Astrocyte (in vitro differentiated cells and primary cell): ENCODE data around the gene STK24. TPM values are rescaled to one million over a fixed set of nuclear protein-coding genes. Genes with fewer than 3 reads are reported as not detected.
A peak's percentile ranks its signal among the peaks of the same experiment; 100 is the strongest.

Experiments used
- DNase-seq: peaks from one replicate; pipeline ENCODE4 v3.0.0-alpha.2; 2010; ENCODE audit warnings: low read depth
- FAIRE-seq: peaks from 2 replicates; lab custom pipeline; 2011; peaks lifted over from hg19 to GRCh38; lab: Jason Lieb, UNC
- H2AFZ ChIP-seq: 2 replicates; pipeline ENCODE4 v1.6.0; 2012; ENCODE audit warnings: low read depth, low read length, inconsistent platforms
- H3K27ac ChIP-seq: 2 replicates; pipeline ENCODE4 v1.5.1; 2011; ENCODE audit warnings: low read depth, low read length, inconsistent platforms
- H3K27me3 ChIP-seq: 2 replicates; pipeline ENCODE4 v1.6.0; 2011; ENCODE audit warnings: low read length, inconsistent platforms; ENCODE audit not compliant: insufficient read depth
- H3K36me3 ChIP-seq: 2 replicates; pipeline ENCODE4 v1.5.1; 2011; ENCODE audit warnings: low read length, inconsistent platforms; ENCODE audit not compliant: insufficient read depth
- H3K4me1 ChIP-seq: 2 replicates; pipeline ENCODE4 v1.5.1; 2011; ENCODE audit warnings: low read length, inconsistent platforms; ENCODE audit not compliant: insufficient read depth
- H3K4me2 ChIP-seq: 2 replicates; pipeline ENCODE4 v1.6.0; 2012; ENCODE audit warnings: low read length, inconsistent platforms
- H3K4me3 ChIP-seq: 2 replicates; pipeline ENCODE4 v1.5.1; 2011; ENCODE audit warnings: low read depth, mild to moderate bottlenecking, low read length, inconsistent platforms; ENCODE audit not compliant: insufficient read depth
- H3K79me2 ChIP-seq: 2 replicates; pipeline ENCODE4 v1.6.0; 2012; ENCODE audit warnings: mild to moderate bottlenecking, low read length, inconsistent platforms; ENCODE audit not compliant: insufficient read depth
- H3K9ac ChIP-seq: 2 replicates; pipeline ENCODE4 v1.6.0; 2012; ENCODE audit warnings: mild to moderate bottlenecking, low read length, inconsistent platforms
- H3K9me3 ChIP-seq: 2 replicates; pipeline ENCODE4 v1.5.1; 2012; ENCODE audit warnings: low read depth, mild to moderate bottlenecking, low read length, inconsistent platforms; ENCODE audit not compliant: insufficient read depth
- H4K20me1 ChIP-seq: 2 replicates; pipeline ENCODE4 v1.6.0; 2012; ENCODE audit warnings: low read length, inconsistent platforms; ENCODE audit not compliant: insufficient read depth
- H3K27ac Mint-ChIP-seq: one replicate; pipeline ENCODE4 v1.8.0; 2021; ENCODE audit warnings: mild to moderate bottlenecking, mixed read lengths; ENCODE audit not compliant: unreplicated experiment
- H3K27me3 Mint-ChIP-seq: one replicate; pipeline ENCODE4 v1.8.0; 2021; ENCODE audit warnings: low read depth, mixed read lengths; ENCODE audit not compliant: unreplicated experiment
- H3K36me3 Mint-ChIP-seq: one replicate; pipeline ENCODE4 v1.8.0; 2021; ENCODE audit warnings: low read depth, mixed read lengths; ENCODE audit not compliant: unreplicated experiment
- H3K4me1 Mint-ChIP-seq: one replicate; pipeline ENCODE4 v1.8.0; 2021; ENCODE audit warnings: low read depth, mixed read lengths; ENCODE audit not compliant: unreplicated experiment
- H3K4me3 Mint-ChIP-seq: one replicate; pipeline ENCODE4 v1.8.0; 2021; ENCODE audit warnings: mild to moderate bottlenecking, moderate library complexity, mixed read lengths; ENCODE audit not compliant: unreplicated experiment
- H3K9me3 Mint-ChIP-seq: one replicate; pipeline ENCODE4 v1.8.0; 2021; ENCODE audit warnings: mild to moderate bottlenecking, mixed read lengths; ENCODE audit not compliant: unreplicated experiment
- CTCF ChIP-seq: IDR thresholded peaks from 2 replicates; pipeline ENCODE4 v1.5.1; 2011; ENCODE audit warnings: low read depth, mild to moderate bottlenecking, inconsistent platforms, low read length, moderate library complexity; ENCODE audit not compliant: insufficient read depth
- EZH2 ChIP-seq: IDR thresholded peaks from 2 replicates; pipeline ENCODE4 v1.6.1; 2012; ENCODE audit warnings: mild to moderate bottlenecking, low read length, inconsistent platforms; ENCODE audit not compliant: insufficient read depth
- total RNA-seq: library from RNA; stranded (reverse); gene quantifications from 2 replicates; pipeline ENCODE4 v1.2.1, GENCODE V29; 2021

Gene STK24
- total RNA-seq, 1 donor from 2014 or later, result 96.1 TPM

DNA sequence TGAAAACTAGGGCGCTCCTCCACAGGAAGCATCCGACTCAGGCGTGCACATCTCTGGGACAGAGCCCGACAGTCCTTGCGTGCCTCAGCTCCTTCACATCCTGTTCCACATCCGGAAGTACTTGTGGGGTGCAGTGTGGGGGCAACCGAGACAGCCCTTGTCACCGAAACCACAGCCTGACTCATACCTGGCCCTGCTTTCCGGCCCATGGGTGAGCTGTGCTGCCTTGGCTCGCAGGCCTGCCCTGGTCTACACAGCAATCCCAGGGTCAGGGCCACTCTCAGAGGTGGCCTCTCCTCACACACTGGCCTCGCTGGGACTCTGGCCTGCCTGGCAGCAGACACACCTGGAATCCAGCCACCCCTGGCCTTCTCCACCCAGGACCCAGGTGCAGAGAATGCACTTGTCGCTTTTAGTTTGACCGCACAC is 100.4 kb downstream of the STK24 start:
- H3K27ac ChIP-seq, result peak overlapping the region; percentile 82
- H3K9me3 Mint-ChIP-seq, result no peaks in the 10 kb centered on the region
- peaks cover 63% of the 10 kb centered on the region for H3K79me2 ChIP-seq
- no peak overlapping the region for H3K4me3 ChIP-seq
- peak overlapping the region; percentile 76 for H3K4me3 Mint-ChIP-seq
- peak; percentile 95 for FAIRE-seq
- H4K20me1 ChIP-seq, result no peaks in the 10 kb centered on the region
- H3K27me3 ChIP-seq, result no peaks in the 10 kb centered on the region
- H3K4me1 Mint-ChIP-seq, result peaks cover 53% of the 10 kb centered on the region
- peaks cover 7% of the 10 kb centered on the region for H3K36me3 ChIP-seq
- H3K36me3 Mint-ChIP-seq, result peaks cover 19% of the 10 kb centered on the region
- H3K27me3 Mint-ChIP-seq, result no peaks in the 10 kb centered on the region
- peak overlapping the region; percentile 100 for H3K27ac Mint-ChIP-seq
- peak overlapping the region; percentile 75 for H3K4me2 ChIP-seq
- H3K9me3 ChIP-seq, result no peaks in the 10 kb centered on the region
- peak; percentile 94 for DNase-seq
- TF ChIP-seq CTCF, result no peak
- TF ChIP-seq EZH2, result no peak
- peak overlapping the region; percentile 56 for H3K9ac ChIP-seq
- no peak overlapping the region for H2AFZ ChIP-seq
- H3K4me1 ChIP-seq, result peaks cover 46% of the 10 kb centered on the region

GRCh38 chr13:98476106-98476505 is 100.8 kb downstream of the STK24 start:
- peak overlapping the region; percentile 75 for H3K4me2 ChIP-seq
- H3K9ac ChIP-seq, result peak overlapping the region; percentile 47
- peaks cover 24% of the 10 kb centered on the region for H3K36me3 Mint-ChIP-seq
- H3K4me1 ChIP-seq, result peaks cover 41% of the 10 kb centered on the region
- peaks cover 62% of the 10 kb centered on the region for H3K79me2 ChIP-seq
- H3K27me3 ChIP-seq, result no peaks in the 10 kb centered on the region
- H3K4me3 ChIP-seq, result no peak overlapping the region
- DNase-seq (no peak), FAIRE-seq (no peak)
- H3K27ac Mint-ChIP-seq, result peak overlapping the region; percentile 100
- H3K27ac ChIP-seq, result peak overlapping the region; percentile 82
- H3K9me3 Mint-ChIP-seq, result no peaks in the 10 kb centered on the region
- no peaks in the 10 kb centered on the region for H3K27me3 Mint-ChIP-seq
- H2AFZ ChIP-seq, result no peak overlapping the region
- H3K36me3 ChIP-seq, result peaks cover 9% of the 10 kb centered on the region
- H3K9me3 ChIP-seq, result no peaks in the 10 kb centered on the region
- H3K4me1 Mint-ChIP-seq, result peaks cover 50% of the 10 kb centered on the region
- H4K20me1 ChIP-seq, result no peaks in the 10 kb centered on the region
- H3K4me3 Mint-ChIP-seq, result peak overlapping the region; percentile 76
- TF ChIP-seq EZH2 (no peak), CTCF (no peak)

DNA sequence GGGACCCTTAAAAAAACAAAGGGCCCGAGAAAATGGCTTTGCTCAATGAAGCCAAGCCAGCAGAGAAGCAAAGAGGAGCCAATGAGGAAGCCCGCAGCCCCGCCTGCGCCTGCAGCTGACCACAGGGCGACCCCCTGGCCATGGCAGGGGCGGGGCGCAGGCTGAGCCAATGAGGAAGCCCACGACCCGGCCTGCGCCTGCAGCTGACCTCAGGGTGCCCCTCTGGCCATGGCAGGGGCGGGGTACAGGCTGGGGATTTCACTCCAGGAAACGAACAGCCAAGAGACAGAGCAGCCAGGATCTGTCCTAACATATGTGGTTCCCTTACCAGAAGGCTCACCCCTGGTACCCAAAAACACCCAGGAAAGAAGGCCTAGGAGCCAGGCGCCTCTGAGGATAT is 101.4 kb downstream of the STK24 start:
- TF ChIP-seq EZH2 (no peak), CTCF (no peak)
- peaks cover 24% of the 10 kb centered on the region for H3K36me3 Mint-ChIP-seq
- H3K9me3 Mint-ChIP-seq, result no peaks in the 10 kb centered on the region
- H3K27me3 Mint-ChIP-seq, result no peaks in the 10 kb centered on the region
- peak overlapping the region; percentile 26 for H3K4me2 ChIP-seq
- peaks cover 61% of the 10 kb centered on the region for H3K79me2 ChIP-seq
- H3K27ac Mint-ChIP-seq, result peak overlapping the region; percentile 81
- H3K4me1 ChIP-seq, result peaks cover 36% of the 10 kb centered on the region
- DNase-seq (no peak), FAIRE-seq (no peak)
- H3K4me3 ChIP-seq, result no peak overlapping the region
- H3K4me1 Mint-ChIP-seq, result peaks cover 45% of the 10 kb centered on the region
- no peak overlapping the region for H2AFZ ChIP-seq
- peaks cover 9% of the 10 kb centered on the region for H3K36me3 ChIP-seq
- H3K9me3 ChIP-seq, result no peaks in the 10 kb centered on the region
- no peaks in the 10 kb centered on the region for H3K27me3 ChIP-seq
- no peaks in the 10 kb centered on the region for H4K20me1 ChIP-seq
- peak overlapping the region; percentile 59 for H3K27ac ChIP-seq
- H3K4me3 Mint-ChIP-seq, result no peak overlapping the region
- peak overlapping the region; percentile 11 for H3K9ac ChIP-seq
